IPS-18c (cell line): ENCODE data around the gene GBP1.
"Not testable (repeated sequence)": the region's sequence is repeated elsewhere in the genome, so short reads cannot be mapped to it uniquely, and the experiment has no call there.

ENCODE experiments used
- H3K4me3 ChIP-seq: 2 replicates; pipeline ENCODE4 v1.7.0; 2013; ENCODE audit warnings: low read depth, mild to moderate bottlenecking, low read length, moderate library complexity; ENCODE audit not compliant: insufficient read depth
- H3K9me3 ChIP-seq: one replicate; pipeline ENCODE4 v1.6.1; 2013; ENCODE audit warnings: mild to moderate bottlenecking, low read length, moderate library complexity; ENCODE audit not compliant: control insufficient read depth, insufficient read depth

GBP1 gene

GRCh38 chr1:89068291-89068690, 3.3 kb upstream of the GBP1 start:
- no peak overlapping the region for H3K4me3 ChIP-seq
- no peaks in the 10 kb centered on the region for H3K9me3 ChIP-seq

- Histone ChIP-seq H3K4me3 (no peak overlapping the region), H3K9me3 (no peaks in the 10 kb centered on the region)
Measured at GRCh38 chr1:89064632-89065031, 376 bp downstream of the GBP1 start.

GRCh38 chr1:89063094-89063493, 1.9 kb downstream of the GBP1 start:
- Histone ChIP-seq H3K9me3 (no peaks in the 10 kb centered on the region), H3K4me3 (no peak overlapping the region)

GRCh38 chr1:89060091-89060490, 4.9 kb downstream of the GBP1 start:
- no peaks in the 10 kb centered on the region for H3K9me3 ChIP-seq
- no peak overlapping the region for H3K4me3 ChIP-seq

GRCh38 chr1:89051955-89052312, 13.1 kb downstream of the GBP1 start:
- H3K9me3 ChIP-seq, result no peaks in the 10 kb centered on the region
- no peak overlapping the region for H3K4me3 ChIP-seq

- Histone ChIP-seq H3K4me3 (no peak overlapping the region), H3K9me3 (no peaks in the 10 kb centered on the region)
Measured at GRCh38 chr1:89051300-89051954, 13.6 kb downstream of the GBP1 start.

GRCh38 chr1:89050649-89051033, 14.4 kb downstream of the GBP1 start:
- Histone ChIP-seq H3K9me3 (no peaks in the 10 kb centered on the region), H3K4me3 (no peak overlapping the region)

GRCh38 chr1:89049901-89050648, 14.9 kb downstream of the GBP1 start:
- H3K4me3 ChIP-seq, H3K9me3 ChIP-seq: not testable (repeated sequence)

- H3K4me3 ChIP-seq, result not testable (repeated sequence)
Measured at GRCh38 chr1:89049187-89049586, 15.8 kb downstream of the GBP1 start.

GRCh38 chr1:89047734-89048133, 17.3 kb downstream of the GBP1 start:
- H3K4me3 ChIP-seq, result no peak overlapping the region

More at GRCh38 chr1:89049187-89049586, 15.8 kb downstream of the GBP1 start:
- H3K9me3 ChIP-seq, result not testable (repeated sequence)

GRCh38 chr1:89046318-89047183, 18.5 kb downstream of the GBP1 start:
- not testable (repeated sequence) for H3K9me3 ChIP-seq, H3K4me3 ChIP-seq

More at GRCh38 chr1:89047734-89048133, 17.3 kb downstream of the GBP1 start:
- peaks cover 3% of the 10 kb centered on the region for H3K9me3 ChIP-seq

- H3K4me3 ChIP-seq, result no peak overlapping the region
Measured at GRCh38 chr1:89044970-89045721, 19.9 kb downstream of the GBP1 start.

GRCh38 chr1:89043940-89044339, 21.1 kb downstream of the GBP1 start:
- peaks cover 3% of the 10 kb centered on the region for H3K9me3 ChIP-seq
- no peak overlapping the region for H3K4me3 ChIP-seq

More at GRCh38 chr1:89044970-89045721, 19.9 kb downstream of the GBP1 start:
- H3K9me3 ChIP-seq, result peaks cover 3% of the 10 kb centered on the region

- Histone ChIP-seq H3K9me3 (peaks cover 3% of the 10 kb centered on the region), H3K4me3 (no peak overlapping the region)
Measured at GRCh38 chr1:89042491-89042890, 22.5 kb downstream of the GBP1 start.

GRCh38 chr1:89041721-89042120, 23.3 kb downstream of the GBP1 start:
- no peak overlapping the region for H3K4me3 ChIP-seq
- H3K9me3 ChIP-seq, result peaks cover 3% of the 10 kb centered on the region

- peaks cover 3% of the 10 kb centered on the region for H3K9me3 ChIP-seq
- H3K4me3 ChIP-seq, result no peak overlapping the region
Measured at GRCh38 chr1:89041119-89041641, 23.8 kb downstream of the GBP1 start.

GRCh38 chr1:89040315-89040626, 24.7 kb downstream of the GBP1 start:
- peaks cover 3% of the 10 kb centered on the region for H3K9me3 ChIP-seq
- H3K4me3 ChIP-seq, result no peak overlapping the region
